Frontal cortex (tissue), 4 donors: ENCODE data around the gene TLE5. TPM values are rescaled to one million over a fixed set of nuclear protein-coding genes. Genes with fewer than 3 reads are reported as not detected.

ENCODE experiments used
- DNase-seq, 2 donors: peaks; one replicate each; pipeline ENCODE4 v3.0.0; 2012; ENCODE audit warnings: low spot score in 2 of 2
- FAIRE-seq: peaks from 2 replicates; lab custom pipeline; 2012; peaks lifted over from hg19 to GRCh38; lab: Jason Lieb, UNC
- total RNA-seq: library from RNA; depleted of rRNA; stranded (reverse); fragments of >200 nt; gene quantifications from one replicate; pipeline ENCODE4 v1.2.3, GENCODE V29; 2014
- donor health status: control.
- donor health status: control.
- donor health status: control.

TLE5 gene
- total RNA-seq, 1 donor from 2014 or later = 97.4 TPM

- no peak for FAIRE-seq
- no peak for DNase-seq
Measured at GRCh38 chr19:3008994-3009393, 53.3 kb downstream of the TLE5 start.

DNA sequence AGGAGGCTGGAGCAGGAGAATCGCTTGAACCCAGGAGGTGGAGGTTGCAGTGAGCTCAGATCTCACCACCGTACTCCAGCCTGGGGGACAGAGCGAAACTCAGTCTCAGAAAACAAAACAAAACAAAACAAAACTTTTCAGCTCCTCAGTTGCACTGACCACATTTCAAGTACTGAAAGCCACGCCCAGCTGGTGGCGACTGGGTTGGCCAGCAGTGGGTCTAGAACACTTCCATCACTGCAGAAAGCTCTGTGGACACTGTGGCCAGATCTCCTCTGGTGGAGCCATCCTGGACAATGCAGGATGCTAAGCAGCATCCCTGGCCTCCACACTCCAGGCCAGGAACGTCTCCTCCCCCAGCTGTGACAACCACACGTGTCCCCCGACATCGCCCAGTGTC lies 54.3 kb downstream of the TLE5 start:
- no peak for FAIRE-seq
- no peak for DNase-seq

DNA sequence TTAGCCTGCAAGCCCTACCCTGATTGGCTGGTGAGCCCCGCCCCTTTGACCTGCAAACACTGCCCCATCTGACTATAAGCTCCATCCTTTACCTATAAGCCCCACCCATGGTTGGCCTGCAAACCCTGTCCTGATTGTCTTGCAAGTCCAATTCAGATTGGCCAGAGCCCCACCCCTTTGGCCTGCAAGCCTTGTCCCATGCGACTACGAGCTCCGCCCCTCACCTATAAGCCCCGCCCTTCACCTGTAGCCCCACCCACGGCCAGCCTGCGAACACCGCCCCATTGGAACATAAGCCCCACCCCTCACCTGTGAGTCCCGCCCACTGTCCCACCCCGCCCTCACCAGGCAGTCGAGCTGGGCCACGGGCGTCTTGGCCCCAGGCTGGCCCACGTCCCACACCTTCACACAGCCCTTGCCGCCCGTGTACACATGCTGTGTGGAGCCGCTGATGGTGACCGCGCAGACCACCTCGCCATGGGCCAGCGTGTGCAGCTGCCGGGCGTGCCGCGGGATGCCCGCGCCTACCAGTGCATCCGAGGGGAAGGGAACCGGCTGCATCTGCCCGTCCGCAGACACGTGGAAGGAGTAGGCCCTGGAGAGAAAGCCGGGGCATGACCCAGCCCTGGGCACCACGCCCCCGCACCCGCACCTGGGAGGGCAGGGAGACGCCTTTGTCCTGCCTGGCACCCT lies 56.1 kb downstream of the TLE5 start:
- no peak for FAIRE-seq
- DNase-seq = no peak

DNA sequence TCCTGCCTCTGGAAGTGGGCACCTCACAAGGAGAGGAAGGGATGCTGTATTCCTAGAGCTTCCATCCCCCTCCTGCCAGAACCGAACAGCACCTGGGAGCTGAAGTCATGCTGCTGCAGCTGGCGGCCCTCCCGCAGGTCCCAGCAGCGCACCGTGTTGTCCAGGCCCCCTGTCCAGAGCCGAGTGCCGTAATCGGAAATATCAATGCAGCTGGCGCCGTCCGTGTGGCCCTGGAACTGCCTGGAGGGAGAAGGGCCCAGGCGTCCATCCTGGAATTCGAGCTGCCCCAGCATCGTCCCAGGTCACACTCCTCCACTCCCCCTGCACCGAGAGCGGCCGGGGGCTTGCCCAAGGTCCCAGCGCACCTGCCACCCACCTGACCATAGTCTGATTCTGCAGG lies 57.0 kb downstream of the TLE5 start:
- no peak for DNase-seq
- FAIRE-seq = no peak

DNA sequence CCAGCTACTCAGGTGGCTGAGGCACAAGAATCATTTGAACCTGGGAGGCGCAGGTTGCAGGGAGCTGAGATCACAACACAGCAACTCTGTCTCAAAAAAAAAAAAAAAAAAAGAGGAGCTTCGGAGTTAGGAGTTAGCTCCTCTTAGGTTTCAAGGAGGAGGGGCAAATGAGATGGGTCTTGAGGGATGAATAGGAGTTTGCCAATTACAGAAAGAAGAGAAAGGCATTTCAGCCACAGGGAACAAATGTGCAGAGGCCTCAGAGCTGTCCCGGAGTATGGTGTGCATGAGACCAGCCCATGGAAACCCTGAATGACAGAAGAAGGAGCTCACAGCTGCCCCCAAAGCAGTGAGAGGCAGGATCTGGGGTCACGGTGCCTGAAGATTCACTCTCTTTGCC lies 57.8 kb downstream of the TLE5 start:
- DNase-seq (no peak), FAIRE-seq (no peak)

DNA sequence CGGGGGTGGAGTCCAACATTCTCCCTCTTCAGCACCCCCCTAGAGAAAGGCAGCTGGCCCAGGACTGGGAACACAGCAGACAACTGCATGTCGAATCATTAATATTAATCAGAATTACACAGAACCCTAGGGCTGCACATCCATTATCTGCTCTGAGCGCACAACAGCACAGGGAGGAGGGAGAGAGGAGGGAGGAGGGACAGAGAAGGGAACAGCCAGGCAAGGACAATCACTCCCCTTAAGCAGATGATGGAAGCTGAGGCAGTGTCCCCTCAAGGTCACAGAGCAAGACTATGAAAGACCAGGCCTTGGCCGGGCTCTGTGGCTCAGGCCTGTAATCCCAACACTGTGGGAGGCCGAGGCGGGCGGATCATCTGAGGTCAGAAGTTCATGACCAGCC lies 59.2 kb downstream of the TLE5 start:
- no peak for DNase-seq
- FAIRE-seq = no peak

Other genes with a start within 250 kb of the TLE5 start
- gene ZNF554, start 242.6 kb downstream of the TLE5 start, total RNA-seq = 18.3 TPM
- 23.2 TPM for gene ZNF555, start 221.0 kb downstream of the TLE5 start, total RNA-seq
- gene ZNF556, start 195.2 kb downstream of the TLE5 start, total RNA-seq = under 0.01 TPM
- 4.1 TPM for gene ZNF57, start 161.6 kb downstream of the TLE5 start, total RNA-seq
- gene ZNF77, start 117.5 kb downstream of the TLE5 start, total RNA-seq = 6.9 TPM
- gene TLE6, start 84.9 kb downstream of the TLE5 start, total RNA-seq = 0.82 TPM
- 5.3 TPM for gene TLE2, start 33.2 kb downstream of the TLE5 start, total RNA-seq
- gene GNA11, start 31.9 kb upstream of the TLE5 start, total RNA-seq = 48.1 TPM
- gene GNA15, start 73.5 kb upstream of the TLE5 start, total RNA-seq = 0.82 TPM
- gene S1PR4, start 116.3 kb upstream of the TLE5 start, total RNA-seq = 0.41 TPM
- gene NCLN, start 123.4 kb upstream of the TLE5 start, total RNA-seq = 13.9 TPM
- gene CELF5, start 162.2 kb upstream of the TLE5 start, total RNA-seq = 50.1 TPM